Prostate gland (tissue), 2 donors: ENCODE measurements around the gene BIK.

Source experiments
- POLR2A ChIP-seq: fragments of 450-650 bp; IDR thresholded peaks from one replicate; pipeline ENCODE4 v1.6.1; 2016; ENCODE audit warnings: antibody characterized with exemption, mild to moderate bottlenecking
- POLR2AphosphoS5 ChIP-seq: sonication (generic); formaldehyde crosslinking; IDR thresholded peaks from one replicate; pipeline ENCODE4 v1.6.1; 2017; ENCODE audit warnings: antibody characterized with exemption
- TF ChIP-seq, protein P1 (sequence below), 4 experiments: fragments of 200-600 bp in 2 of 4; fragments of 450-650 bp in 2 of 4; sonication (generic) in 2 of 4; IDR thresholded peaks; 1 replicate in 3 of 4; 2 replicates in 1 of 4; pipeline ENCODE4 v1.5.1; 2016 to 2019; ENCODE audit warnings: antibody characterized with exemption in 4 of 4, mild to moderate bottlenecking in 2 of 4, moderate library complexity in 2 of 4

GRCh38 chr22:43109921-43110443, 568 bp upstream of the BIK start:
- TF ChIP-seq POLR2A = no peak
- TF ChIP-seq, protein P1, sequence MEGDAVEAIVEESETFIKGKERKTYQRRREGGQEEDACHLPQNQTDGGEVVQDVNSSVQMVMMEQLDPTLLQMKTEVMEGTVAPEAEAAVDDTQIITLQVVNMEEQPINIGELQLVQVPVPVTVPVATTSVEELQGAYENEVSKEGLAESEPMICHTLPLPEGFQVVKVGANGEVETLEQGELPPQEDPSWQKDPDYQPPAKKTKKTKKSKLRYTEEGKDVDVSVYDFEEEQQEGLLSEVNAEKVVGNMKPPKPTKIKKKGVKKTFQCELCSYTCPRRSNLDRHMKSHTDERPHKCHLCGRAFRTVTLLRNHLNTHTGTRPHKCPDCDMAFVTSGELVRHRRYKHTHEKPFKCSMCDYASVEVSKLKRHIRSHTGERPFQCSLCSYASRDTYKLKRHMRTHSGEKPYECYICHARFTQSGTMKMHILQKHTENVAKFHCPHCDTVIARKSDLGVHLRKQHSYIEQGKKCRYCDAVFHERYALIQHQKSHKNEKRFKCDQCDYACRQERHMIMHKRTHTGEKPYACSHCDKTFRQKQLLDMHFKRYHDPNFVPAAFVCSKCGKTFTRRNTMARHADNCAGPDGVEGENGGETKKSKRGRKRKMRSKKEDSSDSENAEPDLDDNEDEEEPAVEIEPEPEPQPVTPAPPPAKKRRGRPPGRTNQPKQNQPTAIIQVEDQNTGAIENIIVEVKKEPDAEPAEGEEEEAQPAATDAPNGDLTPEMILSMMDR (IDR thresholded peaks at IDR 0.05) = no peak
- TF ChIP-seq POLR2AphosphoS5 = no peak
